Glutamatergic neuron (in vitro differentiated cells): ENCODE data around the gene HOXB3. TPM values are rescaled to one million over a fixed set of nuclear protein-coding genes. Genes with fewer than 3 reads are reported as not detected.

Experiments
- DNase-seq: peaks from one replicate; pipeline ENCODE4 v3.0.0; 2022
- H3K27ac Mint-ChIP-seq: one replicate; pipeline ENCODE4 v1.8.0; 2020; ENCODE audit warnings: mild to moderate bottlenecking, mixed read lengths, inconsistent platforms; ENCODE audit not compliant: unreplicated experiment
- H3K27me3 Mint-ChIP-seq: one replicate; pipeline ENCODE4 v1.8.0; 2020; ENCODE audit warnings: mild to moderate bottlenecking, moderate library complexity, mixed read lengths, inconsistent platforms; ENCODE audit not compliant: unreplicated experiment
- H3K36me3 Mint-ChIP-seq: one replicate; pipeline ENCODE4 v1.8.0; 2020; ENCODE audit warnings: mild to moderate bottlenecking, mixed read lengths, inconsistent platforms; ENCODE audit not compliant: unreplicated experiment
- H3K4me1 Mint-ChIP-seq: one replicate; pipeline ENCODE4 v1.8.0; 2020; ENCODE audit warnings: mild to moderate bottlenecking, low read depth, mixed read lengths, inconsistent platforms; ENCODE audit not compliant: unreplicated experiment
- H3K4me3 Mint-ChIP-seq: one replicate; pipeline ENCODE4 v1.8.0; 2020; ENCODE audit warnings: mild to moderate bottlenecking, mixed read lengths, inconsistent platforms; ENCODE audit not compliant: unreplicated experiment
- H3K9me3 Mint-ChIP-seq: one replicate; pipeline ENCODE4 v1.8.0; 2020; ENCODE audit warnings: mild to moderate bottlenecking, moderate library complexity, mixed read lengths, inconsistent platforms; ENCODE audit not compliant: unreplicated experiment
- CTCF ChIP-seq: fragments of 200-600 bp; sonication (generic); IDR thresholded peaks from one replicate; pipeline ENCODE4 v1.5.0; 2021; ENCODE audit not compliant: partially characterized antibody, unreplicated experiment
- total RNA-seq: library from RNA; stranded (reverse); fragmentation: NEBNext Ultra II Directional; extraction: Animal tissue kit (Norgen Biotek cat#: 25700); gene quantifications from one replicate; pipeline ENCODE4 v1.2.1, GENCODE V29; 2021; ENCODE audit not compliant: unreplicated experiment

Gene HOXB3
- total RNA-seq, 1 donor from 2014 or later: not detected

GRCh38 chr17:48546137-48546923, 43.7 kb downstream of the HOXB3 start:
- TF ChIP-seq CTCF: no peak
- Mint-ChIP-seq H3K4me1 (peaks cover 11% of the 10 kb centered on the region), H3K4me3 (peak overlapping the region; percentile 68)

GRCh38 chr17:48545539-48545938, 44.5 kb downstream of the HOXB3 start:
- H3K4me3 Mint-ChIP-seq: peak overlapping the region; percentile 63
- DNase-seq: no peak
- H3K27me3 Mint-ChIP-seq: peaks cover 45% of the 10 kb centered on the region
- H3K36me3 Mint-ChIP-seq: no peaks in the 10 kb centered on the region
- TF ChIP-seq CTCF: no peak
- peaks cover 20% of the 10 kb centered on the region for H3K9me3 Mint-ChIP-seq
- H3K4me1 Mint-ChIP-seq: peaks cover 14% of the 10 kb centered on the region
- H3K27ac Mint-ChIP-seq: peak overlapping the region; percentile 45

More at GRCh38 chr17:48546137-48546923, 43.7 kb downstream of the HOXB3 start:
- Mint-ChIP-seq H3K36me3 (no peaks in the 10 kb centered on the region), H3K27ac (no peak overlapping the region), H3K9me3 (peaks cover 16% of the 10 kb centered on the region), H3K27me3 (peaks cover 43% of the 10 kb centered on the region)
- no peak for DNase-seq

- DNase-seq: peak; percentile 46
- no peak for TF ChIP-seq CTCF
- Mint-ChIP-seq H3K4me1 (peaks cover 14% of the 10 kb centered on the region), H3K27ac (peak within 1 kb of the TSS; percentile 82), H3K27me3 (peaks cover 45% of the 10 kb centered on the region), H3K9me3 (peaks cover 20% of the 10 kb centered on the region), H3K36me3 (no peaks in the 10 kb centered on the region), H3K4me3 (peak within 1 kb of the TSS; percentile 93)
These were observed 45.0 kb downstream of the HOXB3 start, which contains the start of gene HOXB2 for GRCh38 chr17:48545022-48545375. Gene HOXB2 (minus strand): TSS chr17:48545109. CDS start chr17:48544911, 198 bp downstream.

GRCh38 chr17:48544349-48545021, 45.6 kb downstream of the HOXB3 start:
- Mint-ChIP-seq H3K27me3 (peaks cover 42% of the 10 kb centered on the region), H3K36me3 (no peaks in the 10 kb centered on the region), H3K9me3 (peaks cover 20% of the 10 kb centered on the region), H3K27ac (peak overlapping the region; percentile 72), H3K4me1 (peaks cover 12% of the 10 kb centered on the region), H3K4me3 (peak overlapping the region; percentile 93)
- no peak for TF ChIP-seq CTCF
- DNase-seq: peak; percentile 56
